K562 (cell line): ENCODE data around the gene AANAT. TPM values are rescaled to one million over a fixed set of nuclear protein-coding genes. Genes with fewer than 3 reads are reported as not detected.

ENCODE experiments used
- ATAC-seq: fragments of 200-7000 bp; cut with Tn5 transposase; 3 replicates; pipeline ENCODE4 v1.9.1; 2020; ENCODE audit warnings: moderate library complexity
- BruUV-seq: library from RNA; stranded (reverse); fragments of 400-500 nt; replicated peaks from 2 replicates; lab custom pipeline; 2021; lab: Mats Ljungman, UMichigan
- CTCF ChIA-PET: fragments of 300-600 bp; formaldehyde crosslinking; extraction: SDS; loops from one replicate; lab custom pipeline; 2021; ENCODE audit warnings: low intra/inter-chr PET ratio; lab: Yijun Ruan, JAX
- POLR2A ChIA-PET: fragments of 300-600, 350-650 bp; sonication (Branson Sonifier 250); formaldehyde crosslinking; extraction: SDS; loops from one replicate; lab custom pipeline; 2021; ENCODE audit warnings: antibody characterized with exemption, inconsistent platforms; lab: Yijun Ruan, JAX
- DNase-seq, 4 experiments: peaks; one replicate each; pipeline versions ENCODE4 v3.0.0 to v3.0.0-alpha.2; 2011 to 2018; ENCODE audit warnings: low spot score in 3 of 4, mixed read lengths in 3 of 4; ENCODE audit errors: extremely low read depth in 1 of 4
- FAIRE-seq: peaks from 2 replicates; lab custom pipeline; 2011; peaks lifted over from hg19 to GRCh38; lab: Jason Lieb, UNC
- H2AFZ ChIP-seq: 2 replicates; pipeline ENCODE4 v1.6.0; 2011; ENCODE audit warnings: low read depth, low read length, control low read depth, inconsistent platforms
- H3K27ac ChIP-seq: fragments of 200-600 bp; 3 replicates; pipeline ENCODE4 v1.8.0; 2011; ENCODE audit warnings: low read depth, mild to moderate bottlenecking, control low read depth, inconsistent platforms, low read length, moderate library complexity, mixed read lengths; ENCODE audit errors: extremely low read depth
- H3K27me3 ChIP-seq, 2 experiments: fragments of 300-600 bp in 1 of 2; 2 replicates in 1 of 2; 3 replicates in 1 of 2; pipeline versions ENCODE4 v1.6.0 to v1.8.0; 2011; ENCODE audit warnings: inconsistent platforms in 2 of 2, low read length in 2 of 2, mild to moderate bottlenecking in 1 of 2, mixed read lengths in 1 of 2, moderate library complexity in 1 of 2; ENCODE audit not compliant: control insufficient read depth in 2 of 2, insufficient read depth in 2 of 2
- H3K36me3 ChIP-seq: fragments of 300-600 bp; 3 replicates; pipeline ENCODE4 v1.8.0; 2011; ENCODE audit warnings: mild to moderate bottlenecking, low read length, inconsistent platforms; ENCODE audit not compliant: control insufficient read depth, insufficient read depth
- H3K4me1 ChIP-seq, 2 experiments: fragments of 200-600 bp in 1 of 2; replicated peaks in 1 of 2; 2 replicates in 1 of 2; 3 replicates in 1 of 2; pipeline versions ENCODE4 v1.5.1 to v1.8.0; 2011; ENCODE audit warnings: inconsistent platforms in 2 of 2, low read length in 2 of 2, mild to moderate bottlenecking in 1 of 2, mixed read lengths in 1 of 2, moderate library complexity in 1 of 2; ENCODE audit not compliant: control insufficient read depth in 2 of 2, insufficient read depth in 2 of 2
- H3K4me2 ChIP-seq: 2 replicates; pipeline ENCODE4 v1.6.1; 2011; ENCODE audit warnings: low read length, control low read depth, inconsistent platforms, mixed read lengths; ENCODE audit not compliant: insufficient read depth
- H3K4me3 ChIP-seq: fragments of 200-600 bp; sonication (generic), shearing (Covaris generic); 2 replicates; pipeline ENCODE4 v1.5.1; 2016; ENCODE audit warnings: control low read depth, inconsistent platforms
- H3K79me2 ChIP-seq: fragments of 200-600 bp; 3 replicates; pipeline ENCODE4 v1.8.0; 2011; ENCODE audit warnings: low read length, inconsistent platforms; ENCODE audit not compliant: control insufficient read depth, insufficient read depth
- H3K9ac ChIP-seq, 2 experiments: 2 replicates each; pipeline versions ENCODE4 v1.6.0 to v1.6.1; 2011; ENCODE audit warnings: low read depth in 2 of 2, low read length in 2 of 2, control low read depth in 1 of 2, inconsistent platforms in 1 of 2, mild to moderate bottlenecking in 1 of 2, mixed read lengths in 1 of 2; ENCODE audit not compliant: insufficient read depth in 1 of 2
- H3K9me1 ChIP-seq: one replicate; pipeline ENCODE4 v1.6.0; 2011; ENCODE audit warnings: inconsistent platforms, mild to moderate bottlenecking, low read length, moderate library complexity; ENCODE audit not compliant: control insufficient read depth, insufficient read depth
- H3K9me3 ChIP-seq: replicated peaks from 2 replicates; pipeline ENCODE4 v1.5.1; 2011; ENCODE audit warnings: low read depth, low read length, inconsistent platforms; ENCODE audit not compliant: control insufficient read depth, insufficient read depth
- H4K20me1 ChIP-seq: replicated peaks from 2 replicates; pipeline ENCODE4 v1.6.1; 2011; ENCODE audit warnings: low read length, inconsistent platforms, mixed read lengths; ENCODE audit not compliant: control insufficient read depth, insufficient read depth
- MIER1 ChIP-seq: fragments of 450-650 bp; IDR thresholded peaks from 2 replicates; pipeline ENCODE4 v1.6.1; 2016; ENCODE audit warnings: antibody characterized with exemption, mild to moderate bottlenecking, low read depth
- ZBTB33 ChIP-seq: sonication (generic); formaldehyde crosslinking; IDR thresholded peaks from 2 replicates; pipeline ENCODE4 v1.8.1; 2023; ENCODE audit warnings: mild to moderate bottlenecking, missing genetic modification reagents
- WGBS: fragments of 100-300 bp; shearing (Covaris generic); methylation state at CpG from one replicate; pipeline ENCODE4 v1.1.6; 2016; ENCODE audit warnings: low coverage, mixed read lengths; ENCODE audit not compliant: insufficient coverage; ENCODE audit errors: missing lambda C conversion rate; 5-methylcytosine and 5-hydroxymethylcytosine counted together
- in situ Hi-C: fragments of 300-500 bp; cut with MboI; formaldehyde crosslinking; loops from 4 replicates; pipeline ENCODE4 v1.15.0; 2018; ENCODE audit warnings: inconsistent platforms, mixed read lengths
- intact Hi-C: fragments of 100-400 bp; cut with micrococcal nuclease; formaldehyde crosslinking; loops from 2 replicates; pipeline ENCODE4 v1.14.2; 2022
- polyA plus RNA-seq, 8 experiments: library from polyadenylated mRNA; depleted of rRNA in 4 of 8; stranded (reverse) in 5 of 8; unstranded in 3 of 8; fragments of >200 nt; fragmentation: Nextera tagmentation in 2 of 8; fragmentation: Illumina TruSeq in 1 of 8; extraction: Ambion mirVana in 2 of 8; extraction: Trizol in 1 of 8; gene quantifications; 2 replicates each; pipeline versions ENCODE4 v1.2.1 to v1.2.3, GENCODE V29; 2011 to 2014; ENCODE audit warnings: inconsistent platforms in 1 of 8, missing spikeins in 1 of 8
- total RNA-seq, 7 experiments: library from RNA; depleted of rRNA in 6 of 7; stranded (reverse); fragments of >200 nt in 6 of 7; fragmentation: Illumina TruSeq in 2 of 7; extraction: Trizol in 2 of 7; gene quantifications; 2 replicates each; pipeline versions ENCODE4 v1.2.1 to v1.2.3, GENCODE V29; 2011 to 2021; ENCODE audit warnings: low replicate concordance in 1 of 7

The AANAT gene
- total and polyA plus RNA-seq, 9 of the 15 experiments (the other 6 are each of a cell fraction or from before 2014, with no cell fraction given) = not detected

GRCh38 chr17:76499267-76499667 lies 31.9 kb downstream of the AANAT start:
- Histone ChIP-seq H3K27ac (no peak overlapping the region), H3K9me3 (no peaks in the 10 kb centered on the region), H3K4me3 (no peak overlapping the region), H3K9ac (no peak overlapping the region), H3K36me3 (no peaks in the 10 kb centered on the region), H3K4me2 (no peak overlapping the region), H3K27me3 (no peaks in the 10 kb centered on the region), H3K79me2 (no peaks in the 10 kb centered on the region), H4K20me1 (peaks cover 10% of the 10 kb centered on the region; the same call in 1 of the 2 replicates), H3K4me1 (peaks cover 16 to 34% of the 10 kb centered on the region in 2 experiments; a peak in 4 of 5 replicates), H2AFZ (no peak overlapping the region), H3K9me1 (peaks cover 4% of the 10 kb centered on the region)
- intact Hi-C loops (no loop called here), in situ Hi-C loops (no loop called here)
- ChIA-PET POLR2A (interaction anchor here (1.5 to 1.8 kb wide), 2 partner anchors 9 to 22 kb away, joined by 4 to 7 read pairs; no protein-coding TSS in a partner anchor), CTCF (no interaction called here)
- DNase-seq = no peak
- no peak for ATAC-seq
- FAIRE-seq = no peak
- no TSS peak for BruUV-seq
- WGBS = 37% methylated on average over 5 of the region's 5 CpGs
- no peak for TF ChIP-seq ZBTB33
- TF ChIP-seq MIER1 = no peak
